ENCODE data around the gene SNRNP200. TPM values are rescaled to one million over a fixed set of nuclear protein-coding genes. Genes with fewer than 3 reads are reported as not detected.

The SNRNP200 gene
- total RNA-seq, 1 experiment from 2014 or later, result 231 TPM

GRCh38 chr2:96236882-96237281, 68.5 kb downstream of the SNRNP200 start:
- TF ChIP-seq SIN3A (IDR thresholded peaks at IDR 0.05; ENCODE audit: borderline replicate concordance, insufficient read depth, low read depth, low read length) (no peak), TCF7L2 (IDR thresholded peaks at IDR 0.05; ENCODE audit: low read depth, low read length) (no peak), REST (IDR thresholded peaks at IDR 0.05; ENCODE audit: insufficient read depth in 1 of 2, low read depth in 2 of 2, low read length in 1 of 2) (no peak), POLR2AphosphoS5 (IDR thresholded peaks at IDR 0.05; ENCODE audit: low read depth, low read length) (no peak)
- Histone ChIP-seq H3K27me3 (ENCODE audit: control insufficient read depth, insufficient read depth, low read length) (no peaks in the 10 kb centered on the region), H3K27ac (ENCODE audit: low read length) (no peak overlapping the region), H3K9me3 (ENCODE audit: control insufficient read depth, insufficient read depth, low read depth, low read length) (no peaks in the 10 kb centered on the region), H3K4me1 (ENCODE audit: control insufficient read depth, insufficient read depth, low read length) (no peaks in the 10 kb centered on the region), H3K4me3 (ENCODE audit: low read depth in 2 of 2, low read length in 2 of 2) (no peak overlapping the region), H3K36me3 (ENCODE audit: control insufficient read depth, insufficient read depth, low read length) (no peaks in the 10 kb centered on the region)
- ChIA-PET CTCF (no interaction called here), POLR2A (interaction anchor here (0.6 kb wide), 1 partner anchor 70 kb away, joined by 3 read pairs; no protein-coding TSS in a partner anchor)
- DNase-seq (ENCODE audit: low read depth, low spot score), result no peak
- BruUV-seq (replicated peaks), result no TSS peak
- no peak for ATAC-seq
- in situ Hi-C loops (cut with HindIII; ENCODE audit: low pct_unique_long_range_greater_than_20kb, low sequenced_read_pairs) (no loop called here), intact Hi-C loops (cut with micrococcal nuclease; ENCODE audit: unreplicated experiment) (no loop called here)

- DNase-seq (ENCODE audit: low read depth, low spot score) (no peak), ATAC-seq (no peak)
- Histone ChIP-seq H3K27me3 (ENCODE audit: control insufficient read depth, insufficient read depth, low read length) (no peaks in the 10 kb centered on the region), H3K36me3 (ENCODE audit: control insufficient read depth, insufficient read depth, low read length) (no peaks in the 10 kb centered on the region), H3K4me3 (ENCODE audit: low read depth in 2 of 2, low read length in 2 of 2) (no peak overlapping the region), H3K9me3 (ENCODE audit: control insufficient read depth, insufficient read depth, low read depth, low read length) (no peaks in the 10 kb centered on the region), H3K4me1 (ENCODE audit: control insufficient read depth, insufficient read depth, low read length) (no peaks in the 10 kb centered on the region), H3K27ac (ENCODE audit: low read length) (no peak overlapping the region)
- in situ Hi-C loops (cut with HindIII; ENCODE audit: low pct_unique_long_range_greater_than_20kb, low sequenced_read_pairs) (no loop called here), intact Hi-C loops (cut with micrococcal nuclease; ENCODE audit: unreplicated experiment) (no loop called here)
- CTCF ChIA-PET, result no interaction called here
- TF ChIP-seq REST (IDR thresholded peaks at IDR 0.05; ENCODE audit: insufficient read depth in 1 of 2, low read depth in 2 of 2, low read length in 1 of 2) (no peak), POLR2AphosphoS5 (IDR thresholded peaks at IDR 0.05; ENCODE audit: low read depth, low read length) (no peak), SIN3A (IDR thresholded peaks at IDR 0.05; ENCODE audit: borderline replicate concordance, insufficient read depth, low read depth, low read length) (no peak), CTCF (IDR thresholded peaks at IDR 0.05) (no peak), TCF7L2 (IDR thresholded peaks at IDR 0.05; ENCODE audit: low read depth, low read length) (no peak)
- no TSS peak for BruUV-seq (replicated peaks)
- POLR2A ChIA-PET, result no interaction called here
Observed at GRCh38 chr2:96233880-96234316, 71.4 kb downstream of the SNRNP200 start.

Data from Panc1 (cell line).